Endodermal cell (in vitro differentiated cells): ENCODE data around the gene DTNB. TPM values are rescaled to one million over a fixed set of nuclear protein-coding genes. Genes with fewer than 3 reads are reported as not detected.

Experiments used
- DNase-seq: peaks from one replicate; pipeline ENCODE4 v3.0.0-alpha.2; 2017
- H3K27ac ChIP-seq: 2 replicates; pipeline ENCODE4 v1.5.1; 2013; ENCODE audit warnings: mild to moderate bottlenecking, low read depth, low read length, moderate library complexity
- H3K27me3 ChIP-seq: 2 replicates; pipeline ENCODE4 v1.6.1; 2013; ENCODE audit warnings: mild to moderate bottlenecking, low read length, moderate library complexity; ENCODE audit not compliant: insufficient read depth, control insufficient read depth, poor library complexity, severe bottlenecking
- H3K36me3 ChIP-seq: 2 replicates; pipeline ENCODE4 v1.7.0; 2013; ENCODE audit warnings: mild to moderate bottlenecking, low read length, moderate library complexity; ENCODE audit not compliant: control insufficient read depth, insufficient read depth
- H3K4me1 ChIP-seq: one replicate; pipeline ENCODE4 v1.7.0; 2013; ENCODE audit warnings: low read length; ENCODE audit not compliant: control insufficient read depth, insufficient read depth
- H3K4me3 ChIP-seq: 2 replicates; pipeline ENCODE4 v1.5.1; 2013; ENCODE audit warnings: mild to moderate bottlenecking, low read length, moderate library complexity
- H3K9ac ChIP-seq: 2 replicates; pipeline ENCODE4 v1.6.1; 2013; ENCODE audit warnings: mild to moderate bottlenecking, low read length, moderate library complexity; ENCODE audit not compliant: poor library complexity, severe bottlenecking; ENCODE audit errors: extremely low read depth
- H3K9me3 ChIP-seq: 2 replicates; pipeline ENCODE4 v1.6.1; 2013; ENCODE audit warnings: mild to moderate bottlenecking, low read length, moderate library complexity; ENCODE audit not compliant: control insufficient read depth
- H3K27ac Mint-ChIP-seq: 2 replicates; pipeline ENCODE4 v1.8.0; 2020; ENCODE audit warnings: mixed read lengths
- H3K27me3 Mint-ChIP-seq: 2 replicates; pipeline ENCODE4 v1.8.0; 2021; ENCODE audit warnings: mild to moderate bottlenecking, mixed read lengths; ENCODE audit not compliant: insufficient read depth
- H3K36me3 Mint-ChIP-seq: 2 replicates; pipeline ENCODE4 v1.8.0; 2020; ENCODE audit warnings: low read depth, mixed read lengths
- H3K4me1 Mint-ChIP-seq: 2 replicates; pipeline ENCODE4 v1.8.0; 2020; ENCODE audit warnings: mixed read lengths
- H3K4me3 Mint-ChIP-seq: 2 replicates; pipeline ENCODE4 v1.8.0; 2020; ENCODE audit warnings: mild to moderate bottlenecking, moderate library complexity, mixed read lengths
- H3K9me3 Mint-ChIP-seq: 2 replicates; pipeline ENCODE4 v1.8.0; 2020; ENCODE audit warnings: mild to moderate bottlenecking, mixed read lengths
- WGBS, 2 experiments: methylation state at CpG; one replicate each; pipeline versions ENCODE4 v1.1.5 to v1.1.7; 2013; ENCODE audit warnings: missing lambda C conversion rate in 2 of 2, mixed read lengths in 1 of 2; ENCODE audit not compliant: insufficient coverage in 1 of 2, insufficient read length in 1 of 2; 5-methylcytosine and 5-hydroxymethylcytosine counted together
- total RNA-seq, 2 donors: library from RNA; stranded (reverse); fragmentation: NEBNext Ultra II Directional in 1 of 2; extraction: Animal tissue kit (Norgen Biotek cat#: 25700) in 1 of 2; gene quantifications; 2 replicates in 1 of 2; 3 replicates in 1 of 2; pipeline ENCODE4 v1.2.1, GENCODE V29; 2021
- TF ChIP-seq, protein P1 (sequence below): fragments of 200-600 bp; sonication (generic); conservative IDR thresholded peaks from 2 replicates; pipeline ENCODE4 v1.5.0; 2021; ENCODE audit warnings: antibody characterized with exemption, mild to moderate bottlenecking

DTNB gene
- total RNA-seq, 2 donors from 2014 or later, result 38.8 to 48.7 TPM

DNA sequence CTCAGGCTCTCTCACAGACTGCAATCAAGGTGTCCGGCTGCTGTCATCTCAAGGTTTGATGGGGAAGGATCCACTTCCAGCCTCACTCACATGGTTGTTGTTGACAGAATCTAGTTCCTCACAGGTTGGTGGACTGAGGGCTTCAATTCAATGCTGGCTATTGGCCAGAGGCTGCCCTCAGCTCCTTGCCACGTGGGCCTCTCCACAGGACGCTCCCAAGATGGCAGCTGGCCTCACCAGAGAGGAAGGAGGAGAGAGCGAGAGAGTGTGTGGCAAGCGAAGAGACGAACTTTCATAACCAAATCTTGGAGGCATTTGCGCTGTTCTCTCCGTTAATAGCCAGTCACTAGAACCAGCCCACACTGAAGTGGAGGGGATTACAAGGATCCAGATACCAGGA lies 318.1 kb downstream of the DTNB start:
- Histone ChIP-seq H3K4me1 (no peaks in the 10 kb centered on the region), H3K36me3 (no peaks in the 10 kb centered on the region), H3K4me3 (no peak overlapping the region), H3K27ac (no peak overlapping the region), H3K9me3 (no peaks in the 10 kb centered on the region), H3K27me3 (peaks cover 6% of the 10 kb centered on the region), H3K9ac (no peak overlapping the region)
- Mint-ChIP-seq H3K27me3 (peaks cover 35% of the 10 kb centered on the region), H3K27ac (no peak overlapping the region), H3K9me3 (peaks cover 5% of the 10 kb centered on the region), H3K36me3 (no peaks in the 10 kb centered on the region), H3K4me1 (no peaks in the 10 kb centered on the region), H3K4me3 (no peak overlapping the region)
- TF ChIP-seq, protein P1, sequence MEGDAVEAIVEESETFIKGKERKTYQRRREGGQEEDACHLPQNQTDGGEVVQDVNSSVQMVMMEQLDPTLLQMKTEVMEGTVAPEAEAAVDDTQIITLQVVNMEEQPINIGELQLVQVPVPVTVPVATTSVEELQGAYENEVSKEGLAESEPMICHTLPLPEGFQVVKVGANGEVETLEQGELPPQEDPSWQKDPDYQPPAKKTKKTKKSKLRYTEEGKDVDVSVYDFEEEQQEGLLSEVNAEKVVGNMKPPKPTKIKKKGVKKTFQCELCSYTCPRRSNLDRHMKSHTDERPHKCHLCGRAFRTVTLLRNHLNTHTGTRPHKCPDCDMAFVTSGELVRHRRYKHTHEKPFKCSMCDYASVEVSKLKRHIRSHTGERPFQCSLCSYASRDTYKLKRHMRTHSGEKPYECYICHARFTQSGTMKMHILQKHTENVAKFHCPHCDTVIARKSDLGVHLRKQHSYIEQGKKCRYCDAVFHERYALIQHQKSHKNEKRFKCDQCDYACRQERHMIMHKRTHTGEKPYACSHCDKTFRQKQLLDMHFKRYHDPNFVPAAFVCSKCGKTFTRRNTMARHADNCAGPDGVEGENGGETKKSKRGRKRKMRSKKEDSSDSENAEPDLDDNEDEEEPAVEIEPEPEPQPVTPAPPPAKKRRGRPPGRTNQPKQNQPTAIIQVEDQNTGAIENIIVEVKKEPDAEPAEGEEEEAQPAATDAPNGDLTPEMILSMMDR, result no peak
- WGBS, 2 experiments, result 86 to 93% methylated on average over 6 to 8 of the region's 8 CpGs
- no peak for DNase-seq

DNA sequence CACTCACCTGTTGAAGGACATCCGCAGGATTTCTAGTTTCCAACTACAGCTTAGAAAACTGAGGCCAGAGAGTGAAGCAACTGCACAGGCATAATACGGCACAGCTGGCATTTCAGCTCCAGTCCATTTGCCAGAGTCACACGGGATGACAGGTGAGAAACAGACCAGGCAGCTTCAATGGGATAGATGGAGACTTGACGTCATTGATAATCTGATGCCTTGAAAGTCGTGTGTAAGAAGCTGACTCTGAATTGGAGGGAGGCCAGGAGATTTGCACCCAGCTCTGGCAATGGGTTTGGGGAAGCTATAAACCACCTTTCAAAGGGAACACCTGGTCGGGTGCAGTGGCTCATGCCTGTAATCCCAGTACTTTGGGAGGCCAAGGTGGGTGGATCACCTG lies 319.3 kb downstream of the DTNB start:
- 91 to 93% methylated on average over 6 of the region's 6 CpGs for WGBS, 2 experiments
- Histone ChIP-seq H3K27ac (no peak overlapping the region), H3K27me3 (peaks cover 6% of the 10 kb centered on the region), H3K4me1 (no peaks in the 10 kb centered on the region), H3K9ac (no peak overlapping the region), H3K36me3 (no peaks in the 10 kb centered on the region), H3K9me3 (no peaks in the 10 kb centered on the region), H3K4me3 (no peak overlapping the region)
- H3K27me3 Mint-ChIP-seq, result peaks cover 26% of the 10 kb centered on the region
- TF ChIP-seq, protein P1, result no peak
- H3K36me3 Mint-ChIP-seq, result no peaks in the 10 kb centered on the region
- no peaks in the 10 kb centered on the region for H3K4me1 Mint-ChIP-seq
- H3K4me3 Mint-ChIP-seq, result no peak overlapping the region
- H3K27ac Mint-ChIP-seq, result no peak overlapping the region
- H3K9me3 Mint-ChIP-seq, result peaks cover 5% of the 10 kb centered on the region
- no peak for DNase-seq

DNA sequence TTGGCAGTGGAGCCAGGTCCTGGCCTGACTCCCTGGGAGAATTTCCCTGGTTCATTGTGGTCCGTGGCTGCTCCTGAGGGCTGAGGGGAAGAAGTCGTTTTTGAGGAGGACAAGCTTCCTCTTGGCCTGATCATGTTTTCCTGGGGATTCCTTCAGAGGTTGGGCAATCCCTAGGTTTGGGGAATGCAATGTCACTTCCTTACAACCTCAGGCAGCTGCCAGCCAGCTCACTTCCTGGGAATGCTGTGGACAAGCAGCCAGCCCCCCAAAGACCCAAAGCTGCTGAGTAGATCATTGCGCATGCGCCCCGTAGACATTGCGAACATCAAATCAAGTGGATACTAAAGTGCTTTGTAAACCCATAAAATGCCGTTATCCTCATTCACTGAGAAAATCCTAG lies 324.0 kb downstream of the DTNB start:
- 90 to 91% methylated on average over 5 to 7 of the region's 7 CpGs for WGBS, 2 experiments
- DNase-seq, result peak; percentile 40
- Histone ChIP-seq H3K4me1 (no peaks in the 10 kb centered on the region), H3K27ac (no peak overlapping the region), H3K9me3 (no peaks in the 10 kb centered on the region), H3K9ac (no peak overlapping the region), H3K36me3 (no peaks in the 10 kb centered on the region), H3K4me3 (no peak overlapping the region), H3K27me3 (peaks cover 6% of the 10 kb centered on the region)
- H3K27ac Mint-ChIP-seq, result no peak overlapping the region
- H3K4me3 Mint-ChIP-seq, result no peak overlapping the region
- H3K4me1 Mint-ChIP-seq, result no peaks in the 10 kb centered on the region
- TF ChIP-seq, protein P1, result no peak
- peaks cover 30% of the 10 kb centered on the region for H3K27me3 Mint-ChIP-seq
- no peaks in the 10 kb centered on the region for H3K9me3 Mint-ChIP-seq
- no peaks in the 10 kb centered on the region for H3K36me3 Mint-ChIP-seq
